Right lobe of liver (tissue), 6 donors: Measurements from ENCODE around the gene UBALD1. TPM values are rescaled to one million over a fixed set of nuclear protein-coding genes. Genes with fewer than 3 reads are reported as not detected.
A peak's percentile ranks its signal among the peaks of the same experiment; 100 is the strongest.

ENCODE experiments used
- ATAC-seq, 4 donors: fragments of 200-7000 bp; cut with Tn5 transposase; one replicate each; pipeline ENCODE4 v1.9.1; 2020; ENCODE audit warnings: mild to moderate bottlenecking in 4 of 4, moderate library complexity in 4 of 4
- DNase-seq, 3 donors: peaks; one replicate each; pipeline ENCODE4 v3.0.0-alpha.2; 2020
- H3K27ac ChIP-seq, 3 donors: fragments of 200-600 bp; one replicate each; pipeline ENCODE4 v1.8.0; 2022
- H3K27me3 ChIP-seq, 2 donors: fragments of 200-600 bp; one replicate each; pipeline ENCODE4 v1.8.0; 2022
- H3K36me3 ChIP-seq, 4 donors: fragments of 200-600 bp; sonication (generic) in 1 of 4; one replicate each; pipeline versions ENCODE4 v1.5.1 to v1.8.0; 2017 to 2022; ENCODE audit warnings: control low read depth in 1 of 4
- H3K4me1 ChIP-seq, 4 donors: fragments of 200-600 bp; sonication (generic) in 1 of 4; one replicate each; pipeline versions ENCODE4 v1.5.1 to v1.8.0; 2017 to 2022; ENCODE audit warnings: control low read depth in 1 of 4
- H3K4me3 ChIP-seq, 3 donors: fragments of 200-600 bp; one replicate each; pipeline ENCODE4 v1.8.0; 2022
- H3K9me3 ChIP-seq, 4 donors: fragments of 200-600 bp; sonication (generic) in 1 of 4; one replicate each; pipeline versions ENCODE4 v1.5.1 to v1.8.0; 2017 to 2022; ENCODE audit warnings: control low read depth in 1 of 4
- CTCF ChIP-seq, 4 donors: fragments of 200-600 bp in 3 of 4; fragments of 450-650 bp in 1 of 4; IDR thresholded peaks; one replicate each; pipeline versions ENCODE4 v1.5.1 to v1.8.0; 2016 to 2022; ENCODE audit warnings: antibody characterized with exemption in 4 of 4, mild to moderate bottlenecking in 2 of 4
- POLR2A ChIP-seq: fragments of 450-650 bp; IDR thresholded peaks from one replicate; pipeline ENCODE4 v1.6.1; 2017; ENCODE audit warnings: antibody characterized with exemption, mild to moderate bottlenecking
- WGBS: methylation state at CpG from one replicate; pipeline ENCODE4 v1.1.6; 2018; ENCODE audit warnings: low coverage, low lambda C conversion rate; ENCODE audit not compliant: insufficient coverage; ENCODE audit errors: missing lambda C conversion rate; 5-methylcytosine and 5-hydroxymethylcytosine counted together
- intact Hi-C, 2 donors: fragments of 100-400 bp; cut with DNase I; formaldehyde crosslinking; loops; one replicate each; pipeline versions ENCODE4 v1.11.2 to v1.14.1; 2022
- total RNA-seq, 6 experiments: library from RNA; depleted of rRNA in 2 of 6; stranded (reverse); fragments of >200 nt in 2 of 6; fragmentation: NEBNext Ultra II Directional in 3 of 6; extraction: Animal tissue kit (Norgen Biotek cat#: 25700) in 3 of 6; gene quantifications; one replicate each; pipeline versions ENCODE4 v1.1.0 to v1.2.4, GENCODE V29; 2016 to 2023
- donor health status: DM: no; HTN: yes; CAD: no.
- donor health status: DM: no; HTN: no; CAD: no.
- donor health status: DM: no; HTN: no; CAD: no.
- donor health status: DM: no; HTN: yes; CAD: no.
- donor health status: DM: no; HTN: yes; CAD: no.

Gene UBALD1
- total RNA-seq, 6 experiments from 2014 or later, result 6.4 to 29.5 (median 17.2) TPM

DNA sequence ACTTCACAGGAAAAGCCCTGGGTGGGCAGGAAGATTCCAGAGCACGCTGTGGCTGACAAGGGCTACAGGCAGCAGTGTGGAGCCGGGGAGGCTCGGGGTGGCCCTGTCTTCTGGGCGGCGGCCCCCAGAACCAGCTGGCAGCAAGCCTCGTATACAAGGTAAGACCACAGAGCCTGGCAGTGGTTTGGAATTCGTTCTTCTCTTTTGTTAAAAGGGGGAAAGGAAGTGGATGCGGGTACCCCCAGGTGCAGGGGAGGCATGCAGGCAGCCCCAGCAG lies 6.0 kb downstream of the UBALD1 start:
- Histone ChIP-seq H3K4me1 (peaks cover 0 to 19% (median 6%) of the 10 kb centered on the region in 4 donors), H3K36me3 (peaks cover 0 to 6% (median 4%) of the 10 kb centered on the region in 4 donors), H3K27ac (no peak overlapping the region), H3K27me3 (no peaks in the 10 kb centered on the region), H3K4me3 (no peak overlapping the region), H3K9me3 (no peaks in the 10 kb centered on the region)
- TF ChIP-seq POLR2A (no peak), CTCF (IDR thresholded peaks at IDR 0.05) (no peak)
- WGBS, result 58% methylated on average over 2 of the region's 8 CpGs
- intact Hi-C loops, result no loop called here
- ATAC-seq (no peak), DNase-seq (no peak)

- Histone ChIP-seq H3K9me3 (no peaks in the 10 kb centered on the region), H3K4me3 (no peak overlapping the region), H3K36me3 (peaks cover 0 to 6% (median 4%) of the 10 kb centered on the region in 4 donors), H3K4me1 (peaks cover 0 to 14% (median 3%) of the 10 kb centered on the region in 4 donors), H3K27ac (no peak overlapping the region), H3K27me3 (no peaks in the 10 kb centered on the region)
- intact Hi-C loops, result no loop called here
- no peak for TF ChIP-seq POLR2A
- no peak for TF ChIP-seq CTCF (IDR thresholded peaks at IDR 0.05)
- DNase-seq (peak in 1 of 3 donors; percentile 85), ATAC-seq (peak in 1 of 4 donors; percentile 77)
- 60% methylated on average over 1 of the region's 22 CpGs for WGBS
Observed at GRCh38 chr16:4607841-4608703, 6.6 kb downstream of the UBALD1 start.

- no peak overlapping the region for H3K27ac ChIP-seq
- TF ChIP-seq CTCF (IDR thresholded peaks at IDR 0.05), result no peak
- TF ChIP-seq POLR2A, result no peak
- H3K9me3 ChIP-seq, result no peaks in the 10 kb centered on the region
- DNase-seq, result no peak
- ATAC-seq, result no peak
- H3K4me3 ChIP-seq, result no peak overlapping the region
- H3K27me3 ChIP-seq, result no peaks in the 10 kb centered on the region
- WGBS, result 17% methylated on average over 7 of the region's 9 CpGs
- peaks cover 0 to 6% (median 4%) of the 10 kb centered on the region in 4 donors for H3K36me3 ChIP-seq
- H3K4me1 ChIP-seq, result no peaks in the 10 kb centered on the region
- intact Hi-C loops, result no loop called here
Observed at GRCh38 chr16:4606354-4606753, 8.3 kb downstream of the UBALD1 start.

- H3K27ac ChIP-seq, result no peak overlapping the region
- WGBS, result no CpG with 5 or more reads among the region's 15 CpGs
Observed at GRCh38 chr16:4604401-4604800, 10.3 kb downstream of the UBALD1 start.

More at GRCh38 chr16:4604401-4604800, 10.3 kb downstream of the UBALD1 start:
- H3K9me3 ChIP-seq, result no peaks in the 10 kb centered on the region
- TF ChIP-seq POLR2A, result no peak
- no peak for TF ChIP-seq CTCF (IDR thresholded peaks at IDR 0.05)
- intact Hi-C loops, result no loop called here
- peaks cover 0 to 6% (median 4%) of the 10 kb centered on the region in 4 donors for H3K36me3 ChIP-seq
- H3K27me3 ChIP-seq, result no peaks in the 10 kb centered on the region
- no peaks in the 10 kb centered on the region for H3K4me1 ChIP-seq
- ATAC-seq, result no peak
- no peak overlapping the region for H3K4me3 ChIP-seq
- DNase-seq, result no peak
